Uterus (tissue), 4 donors: ENCODE measurements around the gene ATP11A. TPM values are rescaled to one million over a fixed set of nuclear protein-coding genes. Genes with fewer than 3 reads are reported as not detected.

Experiments
- DNase-seq, 2 donors: peaks; one replicate each; pipeline ENCODE4 v3.0.0-alpha.2; 2019 to 2020
- H3K27ac ChIP-seq, 2 donors: fragments of 200-600 bp; sonication (generic); 1 replicate in 1 of 2; 2 replicates in 1 of 2; pipeline ENCODE4 v1.5.1; 2016 to 2018
- H3K27me3 ChIP-seq, 2 donors: fragments of 200-600 bp; sonication (generic); one replicate each; pipeline ENCODE4 v1.5.1; 2018 to 2019; ENCODE audit warnings: control low read depth in 1 of 2
- H3K36me3 ChIP-seq, 2 donors: fragments of 200-600 bp; sonication (generic); one replicate each; pipeline ENCODE4 v1.5.1; 2019; ENCODE audit warnings: control low read depth in 1 of 2
- H3K4me1 ChIP-seq, 2 donors: fragments of 200-600 bp; sonication (generic); one replicate each; pipeline ENCODE4 v1.5.1; 2018 to 2019; ENCODE audit warnings: control low read depth in 1 of 2
- H3K4me3 ChIP-seq, 2 donors: fragments of 200-600 bp; sonication (generic); 1 replicate in 1 of 2; 2 replicates in 1 of 2; pipeline ENCODE4 v1.5.1; 2018 to 2019; ENCODE audit warnings: mild to moderate bottlenecking in 1 of 2
- H3K9me3 ChIP-seq, 2 donors: fragments of 200-600 bp; sonication (generic); one replicate each; pipeline ENCODE4 v1.5.1; 2019; ENCODE audit warnings: control low read depth in 1 of 2
- POLR2A ChIP-seq, 2 donors: fragments of 450-650 bp; IDR thresholded peaks; one replicate each; pipeline ENCODE4 v1.6.1; 2016; ENCODE audit warnings: antibody characterized with exemption in 2 of 2, mild to moderate bottlenecking in 1 of 2, moderate library complexity in 1 of 2
- intact Hi-C: fragments of 100-400 bp; cut with DNase I; formaldehyde crosslinking; loops from one replicate; pipeline ENCODE4 v1.15.1; 2023; ENCODE audit warnings: low total_unique reads
- total RNA-seq, 4 donors: library from RNA; depleted of rRNA in 3 of 4; stranded (reverse); fragments of >200 nt in 3 of 4; gene quantifications; one replicate each; pipeline versions ENCODE4 v1.1.0 to v1.2.4, GENCODE V29; 2014 to 2023
- TF ChIP-seq, protein P1 (sequence below), 4 experiments: fragments of 200-600 bp in 2 of 4; fragments of 450-650 bp in 2 of 4; sonication (generic) in 2 of 4; IDR thresholded peaks; one replicate each; pipeline ENCODE4 v1.5.1; 2016 to 2019; ENCODE audit warnings: antibody characterized with exemption in 4 of 4, mild to moderate bottlenecking in 2 of 4, moderate library complexity in 1 of 4
- donor health status: DM: yes; HTN: yes; CAD: no.

Gene ATP11A
- total RNA-seq, 4 donors from 2014 or later: 12.8 to 149 (median 22.8) TPM

DNA sequence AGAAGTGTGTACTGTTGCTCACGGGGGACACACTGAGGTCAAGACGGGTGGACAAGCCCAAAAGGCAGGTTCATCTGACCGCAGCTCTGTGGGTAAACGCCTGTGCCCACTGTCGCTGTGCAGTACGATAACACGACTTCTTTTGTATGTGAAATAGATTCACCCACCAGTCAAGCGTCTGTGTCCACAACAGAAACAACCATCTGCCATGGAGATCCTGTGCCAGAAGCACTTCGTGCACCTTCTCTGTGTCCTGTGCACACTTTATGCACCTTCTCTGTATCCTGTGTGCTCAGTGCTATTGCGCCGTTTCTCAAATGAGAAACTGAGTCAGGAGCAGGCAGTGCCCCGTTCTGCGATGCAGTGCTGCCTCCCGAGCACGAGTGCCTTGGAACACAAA, 138.9 kb downstream of the ATP11A start:
- intact Hi-C loops: no loop called here
- H3K27me3 ChIP-seq: no peaks in the 10 kb centered on the region
- no peak overlapping the region for H3K27ac ChIP-seq
- no peak overlapping the region for H3K4me3 ChIP-seq
- TF ChIP-seq, protein P1, sequence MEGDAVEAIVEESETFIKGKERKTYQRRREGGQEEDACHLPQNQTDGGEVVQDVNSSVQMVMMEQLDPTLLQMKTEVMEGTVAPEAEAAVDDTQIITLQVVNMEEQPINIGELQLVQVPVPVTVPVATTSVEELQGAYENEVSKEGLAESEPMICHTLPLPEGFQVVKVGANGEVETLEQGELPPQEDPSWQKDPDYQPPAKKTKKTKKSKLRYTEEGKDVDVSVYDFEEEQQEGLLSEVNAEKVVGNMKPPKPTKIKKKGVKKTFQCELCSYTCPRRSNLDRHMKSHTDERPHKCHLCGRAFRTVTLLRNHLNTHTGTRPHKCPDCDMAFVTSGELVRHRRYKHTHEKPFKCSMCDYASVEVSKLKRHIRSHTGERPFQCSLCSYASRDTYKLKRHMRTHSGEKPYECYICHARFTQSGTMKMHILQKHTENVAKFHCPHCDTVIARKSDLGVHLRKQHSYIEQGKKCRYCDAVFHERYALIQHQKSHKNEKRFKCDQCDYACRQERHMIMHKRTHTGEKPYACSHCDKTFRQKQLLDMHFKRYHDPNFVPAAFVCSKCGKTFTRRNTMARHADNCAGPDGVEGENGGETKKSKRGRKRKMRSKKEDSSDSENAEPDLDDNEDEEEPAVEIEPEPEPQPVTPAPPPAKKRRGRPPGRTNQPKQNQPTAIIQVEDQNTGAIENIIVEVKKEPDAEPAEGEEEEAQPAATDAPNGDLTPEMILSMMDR (IDR thresholded peaks at IDR 0.05): no peak
- TF ChIP-seq POLR2A (IDR thresholded peaks at IDR 0.05): no peak
- no peaks in the 10 kb centered on the region for H3K36me3 ChIP-seq
- DNase-seq: peak in 1 of 2 donors; percentile 6
- H3K4me1 ChIP-seq: no peaks in the 10 kb centered on the region
- H3K9me3 ChIP-seq: no peaks in the 10 kb centered on the region

GRCh38 chr13:112831196-112831595, 141.4 kb downstream of the ATP11A start:
- Histone ChIP-seq H3K36me3 (no peaks in the 10 kb centered on the region), H3K27me3 (no peaks in the 10 kb centered on the region), H3K4me3 (no peak overlapping the region), H3K4me1 (no peaks in the 10 kb centered on the region), H3K9me3 (no peaks in the 10 kb centered on the region), H3K27ac (no peak overlapping the region)
- no peak for DNase-seq
- TF ChIP-seq POLR2A (IDR thresholded peaks at IDR 0.05): no peak
- TF ChIP-seq, protein P1 (IDR thresholded peaks at IDR 0.05): no peak
- intact Hi-C loops: no loop called here

DNA sequence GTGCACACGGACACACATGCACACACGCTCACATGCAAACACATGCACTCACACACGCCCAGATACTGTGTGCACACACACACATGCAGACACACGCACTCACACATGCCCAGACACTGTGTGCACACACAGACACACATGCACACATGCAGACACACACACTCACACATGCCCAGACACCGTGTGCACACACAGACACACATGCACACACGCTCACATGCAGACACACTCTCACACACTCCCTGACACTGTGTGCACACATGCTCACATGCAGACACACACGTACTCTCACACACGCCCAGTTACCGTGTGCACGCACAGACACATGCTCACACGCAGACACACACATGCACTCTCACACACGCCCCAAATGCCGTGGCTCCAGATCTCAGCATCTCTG, 142.0 kb downstream of the ATP11A start:
- intact Hi-C loops: no loop called here
- no peak overlapping the region for H3K4me3 ChIP-seq
- no peaks in the 10 kb centered on the region for H3K4me1 ChIP-seq
- no peaks in the 10 kb centered on the region for H3K9me3 ChIP-seq
- H3K27me3 ChIP-seq: no peaks in the 10 kb centered on the region
- TF ChIP-seq POLR2A (IDR thresholded peaks at IDR 0.05): no peak
- no peak for DNase-seq
- H3K36me3 ChIP-seq: no peaks in the 10 kb centered on the region
- no peak overlapping the region for H3K27ac ChIP-seq

DNA sequence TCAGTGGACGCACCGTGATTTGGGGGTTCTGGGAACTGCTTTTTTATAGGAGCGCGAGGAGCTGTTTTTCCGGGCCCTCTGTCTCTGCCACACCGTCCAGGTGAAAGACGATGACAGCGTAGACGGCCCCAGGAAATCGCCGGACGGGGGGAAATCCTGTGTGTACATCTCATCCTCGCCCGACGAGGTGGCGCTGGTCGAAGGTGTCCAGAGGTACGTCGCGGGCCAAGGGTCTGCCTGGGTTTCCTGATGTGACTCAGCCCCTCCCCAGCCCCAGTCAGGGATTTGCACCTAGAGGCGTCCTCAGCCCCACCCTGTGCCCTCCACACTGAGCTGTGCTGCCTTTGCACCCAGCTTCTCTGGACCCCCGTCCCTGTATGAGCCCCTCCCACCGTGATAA, 143.0 kb downstream of the ATP11A start:
- Histone ChIP-seq H3K4me3 (no peak overlapping the region), H3K9me3 (no peaks in the 10 kb centered on the region), H3K27ac (no peak overlapping the region), H3K27me3 (no peaks in the 10 kb centered on the region), H3K36me3 (no peaks in the 10 kb centered on the region), H3K4me1 (no peaks in the 10 kb centered on the region)
- DNase-seq: no peak
- intact Hi-C loops: no loop called here
- no peak for TF ChIP-seq POLR2A (IDR thresholded peaks at IDR 0.05)
- TF ChIP-seq, protein P1 (IDR thresholded peaks at IDR 0.05): no peak

DNA sequence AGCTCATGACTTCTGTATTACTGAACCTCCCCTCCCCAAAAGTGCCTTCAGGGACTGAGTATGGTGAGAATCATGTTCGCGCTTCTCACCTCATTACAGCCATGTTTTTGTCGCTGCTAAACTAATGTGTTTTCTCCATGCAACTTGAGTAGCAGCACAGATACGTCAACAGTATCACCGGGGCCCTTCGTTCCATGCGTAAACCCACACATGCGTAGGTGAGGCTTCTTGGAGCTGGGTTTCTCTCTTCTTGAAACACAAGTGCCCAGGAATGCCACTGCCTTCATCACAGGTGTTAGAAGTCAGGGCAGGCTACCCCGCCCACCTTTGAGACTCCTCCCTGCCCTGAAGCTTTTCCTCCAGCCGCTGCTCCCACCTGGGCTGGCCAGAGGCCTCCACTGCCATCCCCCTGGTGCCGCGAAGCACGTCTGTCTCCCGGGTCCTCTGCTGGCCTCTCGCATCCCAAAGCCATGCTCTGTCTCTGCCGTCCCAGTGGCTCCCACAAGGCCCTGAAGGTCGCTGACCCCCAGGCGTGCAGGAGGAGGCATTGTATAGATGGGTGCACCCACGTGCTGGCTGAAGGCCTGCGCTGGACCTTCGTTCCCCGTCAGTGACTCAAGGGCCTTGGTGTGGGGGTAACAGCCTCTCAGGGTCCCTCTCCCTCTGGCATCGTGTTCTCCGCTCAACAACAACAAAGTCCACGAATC, 143.9 kb downstream of the ATP11A start:
- H3K4me1 ChIP-seq: no peaks in the 10 kb centered on the region
- H3K4me3 ChIP-seq: no peak overlapping the region
- H3K36me3 ChIP-seq: no peaks in the 10 kb centered on the region
- no peak for DNase-seq
- no peak overlapping the region for H3K27ac ChIP-seq
- intact Hi-C loops: no loop called here
- TF ChIP-seq, protein P1 (IDR thresholded peaks at IDR 0.05): no peak
- TF ChIP-seq POLR2A (IDR thresholded peaks at IDR 0.05): no peak
- H3K9me3 ChIP-seq: no peaks in the 10 kb centered on the region
- H3K27me3 ChIP-seq: no peaks in the 10 kb centered on the region
